Measurements from ENCODE around the gene ZNF710. TPM values are rescaled to one million over a fixed set of nuclear protein-coding genes. Genes with fewer than 3 reads are reported as not detected.

Gene ZNF710
- total RNA-seq, 4 donors from 2014 or later = 19.2 to 32.1 (median 25.0) TPM

DNA sequence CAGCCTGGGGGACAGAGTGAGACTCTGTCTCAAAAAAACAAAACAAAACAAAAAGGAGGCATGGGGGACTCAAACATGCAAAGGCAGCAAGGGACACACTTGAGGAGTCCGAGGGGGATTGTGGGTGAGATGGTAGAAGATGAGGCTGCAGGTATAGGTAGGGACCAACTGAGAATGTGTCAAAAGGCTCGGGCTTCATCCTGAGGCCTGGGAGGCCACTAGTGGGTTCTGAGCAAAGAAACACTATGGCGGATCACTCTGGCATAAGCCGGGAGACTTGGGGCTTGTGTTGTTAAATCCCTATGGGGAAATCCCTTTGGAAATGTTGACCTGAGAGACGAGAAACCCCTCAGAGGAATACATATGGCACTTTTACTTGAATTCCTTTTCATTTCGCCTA lies 21.2 kb downstream of the ZNF710 start:
- 94% methylated on average over 6 of the region's 6 CpGs for WGBS
- peaks cover 18% of the 10 kb centered on the region for H3K4me1 ChIP-seq
- H3K36me3 ChIP-seq = no peaks in the 10 kb centered on the region
- TF ChIP-seq, protein P1, sequence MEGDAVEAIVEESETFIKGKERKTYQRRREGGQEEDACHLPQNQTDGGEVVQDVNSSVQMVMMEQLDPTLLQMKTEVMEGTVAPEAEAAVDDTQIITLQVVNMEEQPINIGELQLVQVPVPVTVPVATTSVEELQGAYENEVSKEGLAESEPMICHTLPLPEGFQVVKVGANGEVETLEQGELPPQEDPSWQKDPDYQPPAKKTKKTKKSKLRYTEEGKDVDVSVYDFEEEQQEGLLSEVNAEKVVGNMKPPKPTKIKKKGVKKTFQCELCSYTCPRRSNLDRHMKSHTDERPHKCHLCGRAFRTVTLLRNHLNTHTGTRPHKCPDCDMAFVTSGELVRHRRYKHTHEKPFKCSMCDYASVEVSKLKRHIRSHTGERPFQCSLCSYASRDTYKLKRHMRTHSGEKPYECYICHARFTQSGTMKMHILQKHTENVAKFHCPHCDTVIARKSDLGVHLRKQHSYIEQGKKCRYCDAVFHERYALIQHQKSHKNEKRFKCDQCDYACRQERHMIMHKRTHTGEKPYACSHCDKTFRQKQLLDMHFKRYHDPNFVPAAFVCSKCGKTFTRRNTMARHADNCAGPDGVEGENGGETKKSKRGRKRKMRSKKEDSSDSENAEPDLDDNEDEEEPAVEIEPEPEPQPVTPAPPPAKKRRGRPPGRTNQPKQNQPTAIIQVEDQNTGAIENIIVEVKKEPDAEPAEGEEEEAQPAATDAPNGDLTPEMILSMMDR (IDR thresholded peaks at IDR 0.05) = no peak
- TF ChIP-seq POLR2A (IDR thresholded peaks at IDR 0.05) (no peak), POLR2AphosphoS5 (IDR thresholded peaks at IDR 0.05) (no peak), EP300 (IDR thresholded peaks at IDR 0.05) (no peak)
- H3K27me3 ChIP-seq = no peaks in the 10 kb centered on the region
- no peak overlapping the region for H3K4me3 ChIP-seq
- DNase-seq (ENCODE audit: low spot score in 2 of 2) = peak in 1 of 2 donors; percentile 7
- no peaks in the 10 kb centered on the region for H3K9me3 ChIP-seq
- H3K27ac ChIP-seq = no peak overlapping the region

DNA sequence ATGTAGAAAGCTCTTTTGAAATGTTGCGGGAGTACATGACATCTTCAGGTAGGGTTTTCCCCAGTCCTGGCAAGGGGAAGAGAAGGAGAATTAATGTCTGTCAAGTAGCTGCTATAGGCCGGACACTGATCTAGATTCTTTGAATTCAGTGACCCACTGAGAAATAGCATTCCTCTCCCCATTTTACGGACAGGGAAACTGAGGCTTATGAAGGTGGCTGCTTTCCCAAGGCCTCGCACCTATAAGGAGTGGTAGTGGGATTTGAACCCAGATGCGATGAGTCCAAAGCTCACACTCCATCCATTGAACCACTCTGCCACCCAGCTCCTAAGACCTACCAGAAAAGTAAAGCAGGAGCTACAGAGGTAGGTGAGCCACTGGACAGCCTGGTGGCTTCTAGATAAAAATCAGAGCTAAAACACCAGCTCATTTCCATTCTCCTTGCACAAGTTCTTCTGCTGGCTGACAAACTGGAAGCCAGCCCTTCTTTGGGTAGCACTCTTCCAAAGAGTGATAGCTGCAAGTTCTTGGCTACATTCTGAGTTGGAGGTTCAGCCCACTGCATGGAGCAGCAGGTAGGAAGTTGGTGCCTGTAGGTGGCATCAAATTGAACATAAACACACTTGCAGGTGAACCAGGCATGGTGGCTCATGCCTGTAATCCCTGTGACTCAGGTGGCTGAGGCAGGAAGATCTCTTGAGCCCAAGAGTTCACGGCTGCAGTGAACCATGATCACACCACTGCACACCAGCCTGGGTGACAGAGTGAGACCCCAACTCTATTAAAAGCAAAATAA lies 22.0 kb downstream of the ZNF710 start:
- Histone ChIP-seq H3K4me3 (no peak overlapping the region), H3K27ac (no peak overlapping the region), H3K36me3 (no peaks in the 10 kb centered on the region), H3K4me1 (peaks cover 18% of the 10 kb centered on the region), H3K9me3 (no peaks in the 10 kb centered on the region), H3K27me3 (no peaks in the 10 kb centered on the region)
- TF ChIP-seq POLR2AphosphoS5 (IDR thresholded peaks at IDR 0.05) (no peak), EP300 (IDR thresholded peaks at IDR 0.05) (no peak), POLR2A (IDR thresholded peaks at IDR 0.05) (no peak)
- TF ChIP-seq, protein P1 (IDR thresholded peaks at IDR 0.05) = no peak
- peak in 1 of 2 donors; percentile 33 for DNase-seq (ENCODE audit: low spot score in 2 of 2)
- WGBS = 90% methylated on average over 6 of the region's 6 CpGs

GRCh38 chr15:90024406-90024805 lies 23.3 kb downstream of the ZNF710 start:
- no peak overlapping the region for H3K4me3 ChIP-seq
- peak in 1 of 2 donors; percentile 34 for DNase-seq (ENCODE audit: low spot score in 2 of 2)
- no peaks in the 10 kb centered on the region for H3K36me3 ChIP-seq
- 85% methylated on average over 4 of the region's 4 CpGs for WGBS
- H3K27ac ChIP-seq = no peak overlapping the region
- no peak for TF ChIP-seq POLR2A (IDR thresholded peaks at IDR 0.05)
- no peak for TF ChIP-seq EP300 (IDR thresholded peaks at IDR 0.05)
- TF ChIP-seq, protein P1 (IDR thresholded peaks at IDR 0.05) = no peak
- no peak for TF ChIP-seq POLR2AphosphoS5 (IDR thresholded peaks at IDR 0.05)
- H3K27me3 ChIP-seq = no peaks in the 10 kb centered on the region
- H3K9me3 ChIP-seq = no peaks in the 10 kb centered on the region
- H3K4me1 ChIP-seq = peaks cover 18% of the 10 kb centered on the region

- Histone ChIP-seq H3K27me3 (no peaks in the 10 kb centered on the region), H3K4me3 (no peak overlapping the region), H3K27ac (no peak overlapping the region), H3K9me3 (no peaks in the 10 kb centered on the region), H3K4me1 (peaks cover 10% of the 10 kb centered on the region), H3K36me3 (no peaks in the 10 kb centered on the region)
- TF ChIP-seq POLR2A (IDR thresholded peaks at IDR 0.05) = no peak
- TF ChIP-seq EP300 (IDR thresholded peaks at IDR 0.05) = no peak
- TF ChIP-seq, protein P1 (IDR thresholded peaks at IDR 0.05) = no peak
- no peak for TF ChIP-seq POLR2AphosphoS5 (IDR thresholded peaks at IDR 0.05)
- 67% methylated on average over 2 of the region's 2 CpGs for WGBS
- DNase-seq (ENCODE audit: low spot score in 2 of 2) = no peak
Observed at GRCh38 chr15:90025489-90026033, 24.4 kb downstream of the ZNF710 start.

DNA sequence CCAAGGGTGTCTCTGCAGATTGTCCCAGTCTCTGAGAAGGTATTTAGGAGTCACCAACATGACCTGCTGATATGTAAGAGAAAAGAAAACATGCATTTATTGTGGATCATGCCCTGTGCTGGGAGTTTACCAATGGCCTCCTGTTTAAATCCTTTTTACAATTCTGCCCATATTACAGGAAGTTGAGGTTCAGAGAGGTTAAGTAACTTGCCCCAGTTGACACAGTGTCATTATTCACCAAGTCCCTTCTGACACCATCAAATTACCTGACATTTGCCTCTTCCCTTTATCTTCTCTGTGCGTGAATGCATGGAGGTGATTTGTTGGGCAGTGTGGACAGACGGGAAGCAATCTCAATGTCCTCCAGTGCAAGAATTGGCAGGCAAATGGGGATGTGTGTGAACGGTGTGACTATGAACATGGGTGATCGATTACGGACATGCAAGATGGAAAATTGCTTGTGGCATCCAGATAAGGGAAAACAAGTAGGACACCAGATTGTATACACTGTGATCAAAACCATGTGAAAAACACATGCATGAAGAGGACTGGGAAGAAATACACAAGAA lies 27.3 kb downstream of the ZNF710 start:
- Histone ChIP-seq H3K4me3 (no peak overlapping the region), H3K9me3 (no peaks in the 10 kb centered on the region), H3K36me3 (no peaks in the 10 kb centered on the region), H3K27ac (no peak overlapping the region), H3K27me3 (no peaks in the 10 kb centered on the region), H3K4me1 (peaks cover 15% of the 10 kb centered on the region)
- WGBS = 88% methylated on average over 5 of the region's 5 CpGs
- TF ChIP-seq, protein P1 (IDR thresholded peaks at IDR 0.05) = no peak
- TF ChIP-seq POLR2AphosphoS5 (IDR thresholded peaks at IDR 0.05) (no peak), POLR2A (IDR thresholded peaks at IDR 0.05) (no peak), EP300 (IDR thresholded peaks at IDR 0.05) (no peak)
- peak in 1 of 2 donors; percentile 0 for DNase-seq (ENCODE audit: low spot score in 2 of 2)
